ENCODE results near the gene PGGT1B.

The PGGT1B gene

DNA sequence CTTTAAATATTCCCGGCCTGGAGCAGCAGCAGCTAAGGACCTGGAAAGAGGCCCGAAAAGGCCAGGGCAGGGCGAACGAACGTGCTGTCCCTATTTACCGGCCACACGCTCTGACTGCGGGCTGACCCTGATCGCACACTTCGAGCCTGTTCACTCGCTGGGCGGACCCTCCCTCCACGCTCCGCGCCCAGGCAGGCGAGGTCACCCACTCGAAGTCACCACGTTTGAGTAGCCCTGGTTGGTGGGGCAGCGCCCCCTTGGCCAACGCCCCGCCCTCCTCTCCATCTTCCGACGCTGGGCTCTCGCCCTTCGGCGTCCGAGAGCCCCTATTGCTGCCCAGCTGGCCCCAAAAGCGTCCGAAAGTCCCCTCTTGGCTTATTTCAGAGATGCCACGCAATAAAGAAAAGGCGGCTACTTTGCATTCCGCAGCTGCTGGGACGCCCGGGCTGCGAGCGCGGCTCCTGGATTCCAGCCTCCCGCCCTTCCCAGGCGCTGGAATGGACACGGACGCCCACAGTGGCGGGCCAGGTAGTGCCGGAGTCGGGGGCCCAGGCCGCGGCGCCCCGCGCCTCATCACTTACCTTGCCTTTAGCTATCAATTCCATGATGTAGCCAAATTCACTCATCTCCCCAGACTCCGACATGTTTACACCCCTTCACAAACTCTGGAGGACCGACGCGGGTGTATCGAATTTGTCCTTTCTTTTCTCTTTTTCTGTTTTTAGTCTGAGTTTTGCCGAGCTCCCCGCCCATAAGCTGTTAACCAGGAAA, 83.1 kb downstream of the PGGT1B start:
- no peak for DNase-seq

DNA sequence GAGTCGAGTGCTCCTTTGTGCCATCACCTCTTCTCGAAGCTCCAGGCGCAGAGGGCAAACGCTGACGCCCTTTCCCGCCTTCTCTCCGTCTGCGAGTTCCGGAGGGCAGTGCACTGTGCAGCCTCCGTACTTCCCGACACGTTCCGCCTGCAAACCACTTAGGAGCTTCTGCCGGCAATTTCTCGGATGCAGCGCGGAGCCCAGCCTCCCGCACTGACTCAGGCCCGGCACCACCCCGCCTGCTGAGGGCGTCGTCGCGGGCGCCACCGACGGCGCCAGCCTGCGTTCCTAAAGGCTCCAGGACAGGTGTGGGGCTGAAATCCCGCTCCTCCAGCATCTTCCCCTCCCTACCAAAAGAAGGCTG, 83.7 kb downstream of the PGGT1B start:
- no peak for DNase-seq

DNA sequence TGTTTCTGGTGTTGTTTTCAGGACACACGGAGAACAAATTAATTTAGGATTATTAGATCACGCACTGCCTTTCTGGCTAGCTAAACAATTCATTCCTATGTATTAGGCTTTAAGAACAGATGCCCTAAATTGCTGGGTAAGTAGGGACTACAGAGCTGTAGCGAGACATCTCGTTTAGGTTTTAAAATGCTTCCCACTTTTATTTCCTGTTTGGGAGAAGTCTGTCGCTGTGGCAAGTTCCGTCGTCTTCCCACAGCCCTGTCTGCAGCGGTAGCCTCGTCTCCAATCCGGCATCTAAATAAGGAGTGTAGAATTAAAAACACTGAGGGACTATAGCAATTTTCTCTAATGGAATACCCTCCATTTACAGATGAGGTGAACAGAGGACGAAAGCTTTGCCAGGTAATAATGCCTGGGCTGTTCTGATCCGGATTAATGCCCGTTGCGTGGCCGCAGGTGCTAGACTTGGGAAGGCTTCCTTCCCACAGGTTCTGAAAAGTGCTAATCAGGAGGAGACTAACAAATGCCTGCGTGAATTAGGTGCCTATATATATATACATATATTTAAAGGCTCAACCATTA, 91.7 kb downstream of the PGGT1B start:
- no peak for DNase-seq

DNA sequence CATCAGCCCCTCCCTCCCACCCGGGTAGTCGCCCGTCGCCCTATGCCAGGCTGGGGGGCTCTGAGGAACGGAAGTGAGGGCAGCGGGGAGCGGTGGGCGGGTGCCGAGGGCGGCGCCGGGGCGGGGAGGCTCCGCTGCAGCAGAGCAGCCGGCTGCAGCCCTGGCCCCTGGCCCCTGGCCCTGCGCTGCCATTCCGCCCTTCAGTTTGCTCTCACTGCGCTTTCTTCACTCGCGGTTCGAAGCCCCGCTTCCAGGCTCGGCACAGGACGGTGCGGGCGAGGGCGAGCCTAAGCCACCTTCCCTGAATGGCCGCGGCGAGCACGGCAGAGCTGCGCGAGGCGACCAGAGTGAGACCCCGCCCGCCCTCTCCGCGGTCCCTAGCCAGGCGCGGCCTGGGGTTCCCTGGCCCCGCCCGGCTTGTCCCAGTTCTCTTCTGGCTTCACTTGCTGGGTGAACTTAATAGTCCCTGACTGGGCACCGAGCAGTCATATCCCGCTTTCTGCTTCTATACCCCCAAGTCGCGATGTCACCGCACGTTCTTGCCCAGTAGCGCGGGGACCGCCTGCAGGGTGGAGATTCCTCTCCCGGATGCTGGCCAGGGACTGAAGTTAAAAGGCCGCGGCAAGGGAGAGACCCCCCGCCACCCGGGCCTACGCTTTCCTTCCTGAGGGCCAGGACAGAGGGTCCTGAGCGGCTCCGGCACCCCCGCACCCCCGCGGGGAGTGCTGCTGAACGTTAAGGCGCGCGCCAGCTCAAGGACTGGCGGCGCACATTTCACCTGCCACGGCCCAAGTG, 92.3 kb downstream of the PGGT1B start:
- no peak for DNase-seq

DNA sequence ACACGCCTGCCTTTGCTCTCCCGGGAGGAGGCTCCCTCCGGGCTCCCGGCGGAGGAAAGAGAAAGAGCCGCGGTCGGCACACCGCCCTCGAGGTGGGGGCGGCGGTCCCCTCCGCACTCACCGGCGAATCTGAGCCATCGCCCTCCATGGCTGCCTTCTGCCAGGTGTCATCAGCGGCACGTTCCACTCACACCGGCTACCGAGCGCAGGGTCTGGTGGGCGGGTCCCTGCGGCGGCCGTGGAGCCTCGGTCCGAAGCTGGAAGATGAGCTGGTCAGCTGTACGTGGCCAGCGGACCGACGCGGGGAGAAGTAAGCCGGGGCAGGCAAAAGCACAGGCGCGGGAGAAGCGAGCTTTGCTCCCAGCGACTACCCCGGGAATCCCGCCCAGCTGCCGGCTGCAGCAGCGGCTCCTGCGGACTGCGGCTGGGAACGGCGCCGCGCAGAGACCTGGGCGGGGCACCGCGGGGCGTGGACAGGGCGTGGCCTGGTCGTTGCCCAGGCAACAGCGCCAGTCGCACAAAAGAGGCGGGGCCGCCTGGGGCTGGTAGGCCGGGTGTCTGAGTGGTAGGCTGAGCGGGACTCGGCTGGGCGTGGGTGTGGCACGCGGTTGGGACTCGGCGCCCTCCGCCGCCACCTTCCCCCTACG, 93.1 kb downstream of the PGGT1B start, which contains the start of gene TRIM36:
Gene TRIM36 (minus strand): TSS at position 422 of the 647 bp plus-strand sequence. CDS start 274 bp downstream, at position 148.
- peak; percentile 16 for DNase-seq

DNA sequence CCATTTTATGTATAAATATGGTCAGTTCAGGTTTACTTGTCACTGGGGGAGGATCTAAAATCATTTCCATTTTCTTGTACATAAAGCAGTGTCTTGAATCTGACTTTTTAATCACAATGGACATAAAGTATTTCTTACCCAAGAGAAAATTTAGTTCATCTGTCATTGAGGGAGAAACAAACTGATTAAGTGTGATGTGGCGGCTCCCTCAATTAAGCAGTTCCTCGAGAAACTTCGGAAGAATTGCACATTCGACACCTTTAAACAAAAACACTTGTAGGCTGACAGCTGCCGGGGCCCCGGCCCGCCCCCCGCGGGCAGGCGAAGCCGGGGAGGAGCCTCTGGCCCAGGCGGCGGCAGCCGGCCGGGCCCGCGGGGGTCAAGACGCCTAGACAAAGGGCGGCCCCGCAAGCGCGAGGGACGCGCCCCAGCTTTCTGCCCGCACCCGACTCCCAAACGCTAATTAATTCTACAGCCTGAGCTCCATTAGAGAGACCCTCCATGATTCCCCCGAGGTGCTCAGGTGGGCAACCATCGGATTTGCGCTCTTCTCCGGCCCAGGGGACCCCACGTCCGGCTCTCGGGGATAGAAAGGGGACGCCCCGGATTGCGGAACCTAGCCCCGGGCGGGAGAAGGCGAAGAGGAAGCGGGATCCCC, 93.7 kb downstream of the PGGT1B start:
- DNase-seq, result no peak

DNA sequence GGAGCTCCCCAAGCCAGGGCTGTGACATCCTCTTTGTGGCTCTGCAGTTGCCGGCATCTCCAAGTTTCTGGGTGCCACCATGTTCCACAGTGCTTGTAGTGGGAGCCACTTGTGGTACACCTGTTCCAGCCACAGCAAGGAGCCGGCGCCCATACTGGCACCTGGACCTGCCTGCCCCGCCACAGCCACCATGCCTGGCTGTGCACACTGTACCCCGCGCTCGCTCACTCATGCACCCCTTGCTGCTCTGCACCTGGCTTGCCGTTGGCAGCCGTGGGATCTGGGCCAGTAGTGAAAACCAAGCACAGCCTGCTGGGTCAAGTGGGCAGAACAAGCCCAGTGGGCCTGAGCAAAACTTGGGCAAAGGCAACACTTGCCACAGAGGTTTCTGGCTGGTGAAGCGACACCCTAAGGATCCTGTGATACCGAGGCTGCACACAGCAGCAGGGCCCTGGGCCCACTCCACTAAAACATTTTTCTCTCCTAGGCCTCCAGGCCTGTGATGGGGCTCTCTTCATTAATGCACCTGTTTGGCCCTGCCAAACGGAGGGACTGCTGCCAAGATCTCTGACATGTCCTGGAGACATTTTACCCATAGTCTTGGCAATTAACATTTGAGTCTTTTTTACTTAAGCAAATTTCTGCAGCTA, 95.8 kb downstream of the PGGT1B start:
- no peak for DNase-seq

DNA sequence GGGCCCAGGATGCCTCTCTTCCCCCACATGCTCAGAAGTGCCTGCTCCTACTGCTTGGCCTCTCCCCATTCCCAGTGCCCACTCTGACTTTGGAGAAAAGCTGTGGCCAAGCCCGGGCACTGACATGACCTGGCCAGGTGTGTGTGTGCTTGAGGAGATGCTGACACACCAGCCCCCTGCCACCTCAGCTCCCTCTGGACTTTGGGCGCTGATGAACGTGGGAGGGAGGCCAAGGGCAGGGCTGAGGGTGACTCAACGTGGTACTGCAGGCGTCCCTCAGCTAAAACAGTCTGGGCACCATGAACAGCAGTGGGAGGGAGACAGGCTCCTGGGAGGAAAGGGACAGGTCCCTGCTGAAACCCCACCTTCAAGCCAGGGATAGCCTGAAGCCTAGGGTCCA, 96.9 kb downstream of the PGGT1B start:
- no peak for DNase-seq

DNA sequence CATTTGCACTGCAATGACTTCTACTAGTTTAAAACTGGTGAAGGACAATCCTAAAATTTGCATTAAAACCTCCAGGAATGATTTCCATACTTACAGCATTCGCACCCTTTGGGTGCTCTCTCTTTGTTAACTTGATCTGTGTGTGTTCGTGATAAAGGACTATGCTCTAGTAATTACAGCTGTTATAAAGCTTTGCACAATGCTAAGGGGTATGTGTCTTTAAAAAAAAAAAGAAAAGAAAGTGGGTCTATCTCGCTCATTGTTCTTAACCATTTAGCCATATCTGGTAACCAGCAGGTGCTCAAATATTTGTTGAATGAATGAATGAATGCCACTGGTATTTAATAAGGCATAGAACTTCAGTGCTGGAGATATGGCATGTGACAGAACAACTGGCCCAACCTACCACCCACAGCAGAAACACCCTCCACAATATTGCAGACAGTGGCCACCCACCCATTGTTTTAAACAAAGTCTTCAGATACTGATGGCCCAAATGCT, 101.7 kb downstream of the PGGT1B start:
- no peak for DNase-seq

Data from KG1 (cell line).